NCI-H146 treated with DMSO at 0.1 percent for 48 hours (cell line): ENCODE results near the gene NPPB.

Experiments
- DNase-seq: peaks from one replicate; lab custom pipeline; 2025; ENCODE audit not compliant: unreplicated experiment; lab: John Stamatoyannopoulos, UW

NPPB gene

DNA sequence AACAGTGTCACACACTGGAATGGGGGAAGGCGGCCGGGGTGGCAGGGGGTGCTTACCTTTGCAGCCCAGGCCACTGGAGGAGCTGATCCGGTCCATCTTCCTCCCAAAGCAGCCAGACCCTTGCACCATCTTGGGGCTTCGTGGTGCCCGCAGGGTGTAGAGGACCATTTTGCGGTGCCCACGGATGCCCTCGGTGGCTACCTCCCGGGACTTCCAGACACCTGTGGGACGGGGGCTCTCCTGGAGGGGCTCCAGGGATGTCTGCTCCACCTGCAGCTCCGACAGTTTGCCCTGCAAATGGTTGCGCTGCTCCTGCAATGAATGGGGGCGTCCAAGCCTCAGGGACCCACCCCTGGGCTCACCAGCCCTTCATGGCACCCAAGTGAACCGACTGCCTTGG, 587 bp downstream of the NPPB start:
- DNase-seq = no peak

DNA sequence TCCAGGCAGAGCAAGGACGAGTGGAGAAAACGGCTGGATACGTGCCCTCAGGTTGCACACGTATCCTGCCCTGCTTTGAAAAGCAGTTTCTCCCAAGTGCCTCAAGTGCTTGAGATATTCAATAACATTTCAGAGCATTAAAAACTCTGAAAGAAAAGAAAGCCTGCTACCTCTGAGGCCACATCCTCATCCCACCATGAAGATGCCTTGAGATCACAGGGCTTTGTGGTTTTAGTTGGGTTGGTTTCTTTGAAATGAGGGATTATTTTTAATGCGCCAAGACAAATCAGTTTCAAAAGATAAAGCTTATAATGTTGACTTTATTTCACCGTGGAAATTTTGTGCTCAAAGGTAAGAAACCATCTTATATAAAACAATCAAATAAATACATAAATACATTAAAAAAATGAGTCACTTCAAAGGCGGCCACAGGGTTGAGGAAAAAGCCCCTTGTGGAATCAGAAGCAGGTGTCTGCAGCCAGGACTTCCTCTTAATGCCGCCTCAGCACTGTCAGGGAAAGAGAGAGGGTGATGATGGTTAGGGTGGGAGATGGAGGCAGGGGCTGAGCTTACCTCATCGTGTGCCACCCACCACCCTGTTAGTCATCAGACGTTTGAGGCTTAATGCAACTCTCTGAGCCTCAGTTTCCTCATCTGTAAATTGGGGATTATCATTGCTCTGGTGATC, 1.4 kb downstream of the NPPB start:
- no peak for DNase-seq

DNA sequence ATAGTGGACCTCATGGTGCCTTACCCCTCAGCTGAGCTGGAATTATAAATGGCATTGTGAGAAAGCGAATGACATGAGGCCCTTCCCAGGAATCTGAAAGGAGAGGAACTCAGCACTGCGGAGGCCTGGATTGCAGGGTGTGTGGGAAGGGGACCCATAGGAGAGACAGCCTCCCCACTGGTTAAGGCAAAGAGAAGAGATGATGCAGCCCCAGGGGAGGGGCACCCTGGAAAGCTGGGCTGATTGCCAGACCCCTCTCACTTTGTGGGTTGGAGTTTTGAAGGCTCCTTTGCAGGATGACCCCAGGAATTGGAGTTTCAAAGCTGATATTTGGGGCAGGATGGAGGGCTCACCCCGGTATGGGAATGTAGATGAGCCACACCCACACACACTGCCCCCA, 2.0 kb downstream of the NPPB start:
- DNase-seq = no peak

DNA sequence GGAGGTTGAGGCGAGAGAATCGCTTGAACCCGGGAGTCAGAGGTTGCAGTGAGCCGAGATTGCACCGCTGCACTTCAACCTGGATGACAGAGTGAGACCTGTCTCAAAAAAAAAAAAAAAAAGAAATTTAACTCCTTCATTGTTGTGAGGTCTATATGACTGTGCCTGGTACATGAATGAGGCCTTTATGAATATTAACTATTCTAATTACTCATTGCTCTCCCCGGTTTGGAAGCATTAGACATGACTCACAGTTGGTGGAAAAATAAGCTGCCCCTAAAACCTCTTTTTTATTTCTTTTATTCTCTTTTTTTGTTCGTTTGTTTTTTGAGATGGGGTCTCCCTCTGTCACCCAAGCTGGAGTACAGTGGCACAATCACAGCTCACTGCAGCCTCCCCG, 3.3 kb downstream of the NPPB start:
- DNase-seq = no peak

DNA sequence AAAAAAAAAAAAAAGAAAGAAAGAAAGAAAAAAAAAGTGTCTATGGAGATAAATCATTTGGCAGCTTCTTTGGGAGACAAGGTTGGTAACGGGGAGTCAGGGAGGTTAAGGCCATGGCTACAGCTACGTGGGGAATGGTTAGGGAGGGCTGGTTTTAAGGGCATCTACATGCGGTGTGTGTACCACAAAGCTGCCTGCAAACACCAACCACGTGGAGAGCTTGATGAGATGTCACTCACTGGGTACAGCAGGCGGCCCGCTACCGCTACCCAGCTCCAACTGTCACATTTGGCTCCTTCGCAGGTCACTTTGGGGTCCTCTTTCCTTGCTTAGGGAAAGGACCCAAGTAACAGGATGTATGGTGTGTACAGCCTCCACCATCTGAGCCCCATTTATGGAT, 4.2 kb downstream of the NPPB start:
- DNase-seq = no peak

DNA sequence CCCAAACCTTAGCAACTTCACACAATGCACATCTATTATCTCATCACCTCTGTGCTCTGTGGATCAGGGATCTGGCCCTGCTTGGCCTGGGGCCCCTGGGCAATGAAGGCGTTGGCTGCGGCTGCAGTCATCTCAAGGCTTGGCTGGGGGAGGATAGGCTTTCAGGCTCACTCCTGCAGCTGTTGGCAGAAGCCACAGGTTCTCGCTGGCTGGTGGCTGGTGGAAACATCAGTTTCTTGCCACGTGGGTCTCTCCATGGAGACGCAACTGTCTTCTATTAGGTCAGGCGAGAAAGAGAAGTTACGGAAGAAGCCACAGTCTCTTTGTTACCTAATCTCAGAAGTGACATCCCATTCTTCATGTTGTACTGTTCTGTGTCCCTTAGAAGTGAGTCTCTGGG, 7.6 kb downstream of the NPPB start:
- DNase-seq = no peak

DNA sequence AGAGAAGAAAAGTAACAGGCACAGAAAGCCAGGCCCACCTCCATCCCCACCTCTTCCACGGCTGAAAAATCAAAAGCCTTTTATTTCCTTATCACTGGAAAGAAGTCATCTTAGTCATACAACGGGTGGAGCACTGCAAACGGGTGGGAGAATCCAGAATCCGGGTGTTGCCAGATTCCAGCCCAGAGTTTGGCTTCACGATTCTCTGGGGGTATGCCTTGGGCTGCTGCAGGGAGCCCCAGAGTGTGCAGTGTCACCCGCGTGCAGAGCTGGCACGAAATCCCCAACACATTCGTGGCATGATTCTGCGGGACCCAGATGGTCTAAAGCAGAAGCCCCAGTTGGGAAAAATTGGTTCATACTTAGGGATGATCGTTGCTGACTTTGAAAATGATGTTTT, 8.6 kb downstream of the NPPB start:
- no peak for DNase-seq

DNA sequence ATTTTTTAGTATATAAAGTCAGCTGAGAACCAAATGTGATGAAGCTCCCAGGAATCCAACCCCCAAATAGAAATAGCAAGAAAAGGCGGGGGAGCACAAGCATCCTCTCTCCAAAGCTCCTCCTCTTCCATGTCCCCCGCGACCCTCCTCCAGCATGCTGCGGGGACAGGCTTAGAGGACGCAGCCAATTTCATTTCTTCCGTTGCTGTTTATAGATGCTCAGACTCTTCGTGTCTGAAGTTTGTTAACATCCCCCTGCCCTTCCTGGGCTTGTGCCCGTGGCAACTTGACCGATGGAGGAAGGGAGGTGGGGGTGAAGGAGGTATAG, 10.4 kb downstream of the NPPB start:
- DNase-seq = no peak

DNA sequence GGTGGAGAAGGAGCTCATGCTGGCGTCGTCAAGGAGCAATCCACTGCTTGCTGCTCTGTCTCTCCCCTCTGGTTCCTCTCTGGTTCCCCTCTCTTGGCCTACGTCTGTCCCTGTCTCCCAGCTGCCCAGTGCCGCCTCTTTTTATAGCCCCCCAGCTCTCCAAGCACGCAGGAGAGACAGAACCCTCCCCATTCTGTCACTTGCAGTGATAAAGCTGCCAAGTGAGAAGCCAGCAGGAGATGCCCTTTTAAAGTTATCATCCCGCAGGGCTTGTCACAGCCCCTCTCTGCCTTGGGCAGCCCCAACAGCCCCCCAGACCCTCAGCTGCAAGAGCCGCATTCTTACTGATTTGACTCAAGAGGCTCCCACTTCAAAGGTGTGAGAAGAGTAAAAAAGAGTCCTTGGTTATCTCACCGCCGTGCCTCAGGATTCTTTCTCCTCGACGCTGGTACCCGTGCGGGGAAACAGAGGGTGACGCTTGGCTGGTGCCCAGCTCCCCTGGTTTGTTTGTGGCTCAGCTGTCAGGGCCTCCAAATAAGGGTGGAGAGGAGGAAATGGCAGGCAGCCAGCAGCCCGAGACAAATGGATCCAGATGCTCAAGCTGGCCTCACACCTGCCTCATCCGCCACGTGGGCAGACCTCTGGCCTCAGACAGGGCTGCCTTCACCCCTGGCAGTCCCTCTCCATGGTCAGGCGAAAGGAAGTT, 10.9 kb downstream of the NPPB start, which contains the start of gene NPPA:
TSS of gene NPPA (minus strand) at position 117 of the 706 bp plus-strand sequence. CDS start at position 18, 99 bp downstream.
- no peak for DNase-seq

DNA sequence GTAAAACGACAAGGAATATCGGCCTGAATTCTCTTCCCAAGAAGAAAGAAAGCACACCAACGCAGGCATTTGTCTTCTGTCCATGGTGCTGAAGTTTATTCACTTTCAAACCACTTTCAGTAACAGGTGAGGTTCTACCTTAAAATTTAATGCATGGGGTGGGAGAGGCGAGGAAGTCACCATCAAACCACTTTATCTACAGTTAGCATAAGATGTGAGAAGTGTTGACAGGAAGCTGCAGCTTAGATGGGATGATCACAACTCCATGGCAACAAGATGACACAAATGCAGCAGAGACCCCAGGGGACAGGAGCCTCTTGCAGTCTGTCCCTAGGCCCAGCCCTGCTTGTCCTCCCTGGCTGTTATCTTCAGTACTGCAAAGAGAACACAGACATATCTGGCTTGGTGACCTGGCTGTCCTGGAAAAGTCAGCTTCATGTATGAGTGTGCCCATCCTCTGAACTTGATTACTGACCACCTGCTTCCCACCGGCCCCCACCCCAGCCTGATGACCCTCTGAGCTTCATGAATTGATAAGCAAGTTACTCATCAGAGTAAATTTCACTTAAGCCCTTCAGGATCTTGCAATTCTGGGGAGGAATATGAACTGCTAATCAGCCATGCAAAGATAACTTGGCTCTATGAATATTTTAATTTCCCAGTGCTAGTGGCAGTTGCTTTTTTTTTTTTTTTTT, 13.0 kb downstream of the NPPB start:
- no peak for DNase-seq

DNA sequence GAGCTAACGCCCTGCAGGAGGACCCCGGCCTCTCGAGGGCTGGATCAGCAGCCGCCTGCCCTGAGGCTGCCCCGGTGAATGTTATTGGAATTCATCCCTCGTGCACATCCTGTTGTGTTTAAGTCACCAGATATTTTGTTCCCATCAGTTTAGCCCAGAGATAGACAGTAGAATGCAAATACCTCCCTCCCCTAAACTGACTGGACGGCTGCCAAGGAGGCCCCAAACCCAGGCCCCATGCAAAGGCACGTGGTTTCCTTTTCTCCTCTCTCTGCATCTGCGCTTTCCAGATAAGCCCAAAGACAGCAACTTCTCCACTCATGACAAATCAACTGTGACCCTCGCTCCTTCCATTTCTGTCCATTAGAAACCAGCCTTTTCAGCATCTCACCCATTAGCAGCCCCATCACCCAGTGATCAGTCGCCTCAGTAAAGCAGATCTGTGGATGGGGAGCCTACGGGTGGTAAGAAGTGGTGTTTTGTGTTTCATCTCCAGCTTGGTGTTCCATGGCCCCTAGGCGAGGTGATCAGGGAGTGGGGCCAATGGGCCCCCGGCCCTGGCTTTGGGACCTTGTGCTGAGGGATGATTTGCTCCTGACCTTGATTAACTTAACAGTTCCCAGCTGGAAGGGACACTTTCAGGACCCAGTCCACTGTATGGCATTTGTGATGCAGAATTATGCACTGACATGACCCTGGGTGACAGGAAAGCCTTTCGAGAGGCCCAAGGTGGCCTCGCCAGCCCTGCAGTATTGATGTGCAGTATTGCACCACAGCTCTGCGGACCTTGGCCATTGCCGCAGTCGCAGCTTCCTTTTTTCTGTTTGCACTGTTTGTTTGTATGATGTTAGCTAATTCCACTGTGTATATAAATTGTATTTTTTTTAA, 16.3 kb downstream of the NPPB start:
- peak; percentile 69 for DNase-seq

DNA sequence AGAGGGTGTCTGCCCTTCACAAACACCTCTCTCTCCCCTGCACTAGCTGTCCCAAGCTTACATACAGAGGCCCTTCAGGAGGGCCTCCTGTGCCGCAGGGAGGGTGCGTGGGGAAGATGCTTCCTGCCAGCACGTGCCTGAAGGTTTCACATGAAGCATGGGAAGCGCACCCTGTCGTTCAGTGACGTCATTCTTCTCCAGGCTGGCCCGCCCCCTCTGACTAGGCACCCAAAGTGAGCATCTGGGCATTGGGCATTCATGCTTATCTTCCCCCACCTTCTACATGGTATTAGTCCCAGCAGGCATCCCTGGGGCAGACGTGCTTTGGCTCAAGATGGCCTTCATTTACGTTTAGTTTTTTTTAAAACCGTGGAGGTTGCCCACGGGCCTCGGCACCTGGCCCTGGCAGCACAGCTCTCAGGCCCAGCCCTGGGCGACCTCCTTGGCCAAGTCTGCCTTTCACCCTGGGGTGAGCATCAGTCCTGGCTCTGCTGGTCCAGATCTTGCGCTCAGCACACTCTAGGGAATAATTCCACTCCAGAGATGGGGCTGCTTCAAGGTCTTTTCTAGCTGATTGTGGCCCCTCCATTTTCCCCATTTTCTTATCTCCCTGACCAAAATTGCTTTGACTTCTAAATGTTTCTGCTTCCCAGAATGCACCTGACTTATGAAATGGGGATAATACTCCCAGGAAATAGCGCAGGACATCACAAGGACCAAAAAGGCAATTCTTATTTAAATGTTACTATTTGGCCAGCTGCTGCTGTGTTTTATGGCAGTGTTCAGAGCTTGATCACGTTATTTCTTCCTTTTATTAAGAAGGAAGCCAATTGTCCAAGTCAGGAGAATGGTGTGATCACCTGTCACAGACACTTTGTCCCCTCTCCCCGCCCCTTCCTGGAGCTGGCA, 17.2 kb downstream of the NPPB start:
- peak; percentile 69 for DNase-seq

DNA sequence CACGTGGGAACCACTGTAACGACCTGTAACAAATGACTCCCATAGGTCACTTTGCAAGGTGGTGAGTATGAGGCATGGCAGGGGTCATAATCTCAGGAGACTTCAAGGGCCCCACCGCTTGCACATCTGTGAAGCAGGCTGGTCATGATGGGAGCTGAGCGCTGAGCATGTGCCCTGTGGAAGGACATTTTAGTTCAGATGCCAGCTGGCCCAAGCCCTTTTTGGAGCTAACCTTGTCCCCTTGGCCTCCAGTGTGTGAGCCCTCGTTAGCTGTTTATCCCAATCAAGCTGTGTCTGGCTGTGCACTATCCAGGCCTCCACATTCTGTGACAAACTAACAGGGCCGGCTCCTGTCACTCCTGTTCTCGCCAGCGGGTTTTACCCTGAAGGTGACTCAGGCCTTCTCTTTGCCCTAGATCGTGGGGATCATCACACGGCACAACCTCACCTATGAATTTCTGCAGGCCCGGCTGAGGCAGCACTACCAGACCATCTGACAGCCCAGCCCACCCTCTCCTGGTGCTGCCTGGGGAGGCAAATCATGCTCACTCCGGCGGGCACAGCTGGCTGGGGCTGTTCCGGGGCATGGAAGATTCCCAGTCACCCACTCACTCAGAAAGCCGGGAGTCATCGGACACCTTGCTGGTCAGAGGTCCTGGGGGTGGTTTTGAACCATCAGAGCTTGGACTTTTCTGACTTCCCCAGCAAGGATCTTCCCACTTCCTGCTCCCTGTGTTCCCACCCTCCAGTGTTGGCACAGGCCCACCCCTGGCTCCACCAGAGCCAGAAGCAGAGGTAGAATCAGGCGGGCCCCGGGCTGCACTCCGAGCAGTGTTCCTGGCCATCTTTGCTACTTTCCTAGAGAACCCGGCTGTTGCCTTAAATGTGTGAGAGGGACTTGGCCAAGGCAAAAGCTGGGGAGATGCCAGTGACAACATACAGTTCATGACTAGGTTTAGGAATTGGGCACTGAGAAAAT, 18.7 kb downstream of the NPPB start:
- DNase-seq = no peak

DNA sequence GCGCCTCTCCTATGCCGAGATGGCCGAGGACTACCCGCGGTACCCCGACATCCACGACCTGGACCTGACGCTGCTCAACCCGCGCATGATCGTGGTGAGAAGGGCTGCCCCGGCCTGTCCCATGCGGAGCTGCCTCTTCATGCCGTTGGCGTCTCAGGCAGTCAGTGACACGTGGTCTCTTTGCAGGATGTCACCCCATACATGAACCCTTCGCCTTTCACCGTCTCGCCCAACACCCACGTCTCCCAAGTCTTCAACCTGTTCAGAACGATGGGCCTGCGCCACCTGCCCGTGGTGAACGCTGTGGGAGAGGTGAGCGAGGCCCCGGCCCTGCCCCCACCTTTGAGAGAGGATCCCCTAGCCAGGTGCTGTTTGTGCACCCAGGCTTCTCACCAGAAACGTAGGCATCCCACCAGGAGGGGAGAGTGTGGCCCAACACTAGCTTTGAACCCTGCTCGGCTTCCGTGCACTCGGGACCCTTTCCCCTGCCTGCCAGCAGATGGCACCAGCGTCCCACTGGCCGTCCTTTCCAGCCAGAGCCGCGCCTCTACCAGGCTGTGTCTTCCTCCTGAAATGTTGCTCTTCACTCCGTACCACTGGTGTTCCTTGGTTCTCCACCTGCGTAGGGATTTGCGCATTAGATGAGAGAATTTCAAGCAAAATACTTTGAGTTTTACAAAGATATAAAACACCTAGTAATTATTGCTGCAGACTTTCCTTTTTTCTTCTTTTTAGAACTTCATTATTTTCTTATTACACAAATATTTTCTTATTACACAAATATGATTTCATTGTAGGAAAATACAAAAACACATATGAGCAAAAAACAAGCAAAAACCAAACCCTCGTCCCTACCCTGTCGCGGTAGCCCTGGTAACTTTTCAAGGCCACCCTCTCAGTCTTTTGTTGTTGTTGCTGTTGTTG, 20.1 kb downstream of the NPPB start:
- DNase-seq = peak; percentile 24

DNA sequence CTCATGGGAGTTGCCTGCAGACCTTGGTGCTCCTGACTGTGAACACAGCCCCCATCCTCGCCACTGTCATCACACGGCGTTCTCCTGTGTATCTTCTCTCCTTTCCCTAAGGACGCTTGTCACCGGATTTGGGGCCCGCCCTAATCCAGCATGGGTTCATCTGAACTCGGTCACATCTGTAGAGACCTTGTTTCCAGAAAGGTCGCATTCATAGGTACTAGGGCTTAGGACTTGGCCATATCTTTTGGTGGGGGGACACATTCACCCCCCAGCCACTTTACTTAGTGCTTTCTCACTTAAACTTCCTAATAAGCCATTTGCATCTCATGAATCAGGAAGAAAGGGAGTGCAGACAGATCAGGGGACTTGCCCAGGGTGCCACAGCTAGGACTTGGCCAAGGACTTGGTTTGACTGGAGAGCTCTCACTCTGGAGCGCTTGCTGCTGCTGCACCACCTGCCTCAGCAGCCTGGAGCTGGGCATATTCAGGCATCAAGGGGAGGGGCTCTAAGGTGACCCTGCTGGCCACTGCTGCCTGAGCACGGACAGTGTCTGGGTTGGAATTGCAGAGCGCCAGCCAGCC, 20.9 kb downstream of the NPPB start:
- DNase-seq = no peak

DNA sequence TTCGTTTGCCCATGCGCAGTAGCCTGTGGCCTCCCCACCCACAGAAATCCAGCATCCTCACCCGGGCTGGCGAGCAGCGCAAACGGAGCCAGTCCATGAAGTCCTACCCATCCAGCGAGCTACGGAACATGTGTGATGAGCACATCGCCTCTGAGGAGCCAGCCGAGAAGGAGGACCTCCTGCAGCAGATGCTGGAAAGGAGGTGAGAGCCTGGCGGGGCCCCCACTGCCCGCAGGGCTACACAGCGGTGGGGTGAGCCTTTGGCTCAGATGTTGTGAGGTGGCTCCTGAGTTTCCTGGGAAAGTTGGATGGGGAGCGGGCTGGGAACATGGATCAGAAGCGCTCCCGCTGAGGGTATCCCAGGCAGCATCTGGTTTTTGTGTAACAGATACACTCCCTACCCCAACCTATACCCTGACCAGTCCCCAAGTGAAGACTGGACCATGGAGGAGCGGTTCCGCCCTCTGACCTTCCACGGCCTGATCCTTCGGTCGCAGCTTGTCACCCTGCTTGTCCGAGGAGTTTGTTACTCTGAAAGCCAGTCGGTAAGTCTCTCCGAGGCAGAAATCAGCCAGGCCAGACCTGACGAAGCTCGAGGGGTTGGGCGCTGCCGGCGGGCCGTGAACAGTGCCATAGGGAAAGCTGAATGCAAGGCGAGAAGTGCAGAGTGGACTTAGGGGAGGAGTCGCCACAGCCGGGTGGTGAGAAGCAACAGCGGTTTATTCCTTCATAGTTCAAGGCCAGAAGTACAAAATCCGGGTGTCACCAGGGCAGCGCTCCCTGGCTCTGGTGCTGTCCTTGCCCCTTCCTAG, 21.6 kb downstream of the NPPB start:
- DNase-seq = no peak
